ENCODE data around the gene NANOS1.
A peak's percentile ranks its signal among the peaks of the same experiment; 100 is the strongest.

The NANOS1 gene, protein sequence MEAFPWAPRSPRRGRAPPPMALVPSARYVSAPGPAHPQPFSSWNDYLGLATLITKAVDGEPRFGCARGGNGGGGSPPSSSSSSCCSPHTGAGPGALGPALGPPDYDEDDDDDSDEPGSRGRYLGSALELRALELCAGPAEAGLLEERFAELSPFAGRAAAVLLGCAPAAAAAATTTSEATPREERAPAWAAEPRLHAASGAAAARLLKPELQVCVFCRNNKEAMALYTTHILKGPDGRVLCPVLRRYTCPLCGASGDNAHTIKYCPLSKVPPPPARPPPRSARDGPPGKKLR

DNA sequence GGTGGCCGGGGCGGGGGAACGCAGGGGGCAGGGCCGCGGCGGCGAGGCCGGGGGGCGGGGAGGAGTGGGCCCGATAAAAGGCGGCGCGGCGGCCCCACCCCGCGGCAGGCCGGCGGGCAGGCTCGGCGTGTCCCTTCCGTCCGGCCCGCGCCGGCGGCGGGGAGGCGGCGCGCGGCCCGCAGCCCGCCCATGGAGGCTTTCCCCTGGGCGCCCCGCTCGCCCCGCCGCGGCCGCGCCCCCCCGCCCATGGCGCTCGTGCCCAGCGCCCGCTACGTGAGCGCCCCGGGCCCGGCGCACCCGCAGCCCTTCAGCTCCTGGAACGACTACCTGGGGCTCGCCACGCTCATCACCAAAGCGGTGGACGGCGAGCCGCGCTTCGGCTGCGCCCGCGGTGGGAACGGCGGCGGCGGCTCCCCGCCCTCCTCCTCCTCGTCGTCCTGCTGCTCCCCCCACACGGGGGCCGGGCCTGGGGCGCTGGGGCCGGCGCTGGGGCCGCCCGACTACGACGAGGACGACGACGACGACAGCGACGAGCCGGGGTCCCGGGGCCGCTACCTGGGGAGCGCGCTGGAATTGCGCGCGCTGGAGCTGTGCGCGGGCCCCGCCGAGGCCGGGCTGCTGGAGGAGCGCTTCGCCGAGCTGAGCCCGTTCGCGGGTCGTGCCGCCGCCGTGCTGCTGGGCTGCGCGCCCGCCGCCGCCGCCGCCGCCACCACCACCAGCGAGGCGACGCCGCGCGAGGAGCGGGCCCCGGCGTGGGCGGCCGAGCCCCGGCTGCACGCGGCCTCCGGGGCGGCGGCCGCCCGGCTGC lies at the start of gene NANOS1:
Gene NANOS1 (plus strand): TSS at position 102 of the 808 bp plus-strand sequence. CDS start 88 bp downstream, at position 190.
- peak within 1 kb of the TSS; percentile 55 for H3K4me3 ChIP-seq (ENCODE audit: low read length)
- no peak for DNase-seq (ENCODE audit: low read depth)
- TF ChIP-seq, protein P1, sequence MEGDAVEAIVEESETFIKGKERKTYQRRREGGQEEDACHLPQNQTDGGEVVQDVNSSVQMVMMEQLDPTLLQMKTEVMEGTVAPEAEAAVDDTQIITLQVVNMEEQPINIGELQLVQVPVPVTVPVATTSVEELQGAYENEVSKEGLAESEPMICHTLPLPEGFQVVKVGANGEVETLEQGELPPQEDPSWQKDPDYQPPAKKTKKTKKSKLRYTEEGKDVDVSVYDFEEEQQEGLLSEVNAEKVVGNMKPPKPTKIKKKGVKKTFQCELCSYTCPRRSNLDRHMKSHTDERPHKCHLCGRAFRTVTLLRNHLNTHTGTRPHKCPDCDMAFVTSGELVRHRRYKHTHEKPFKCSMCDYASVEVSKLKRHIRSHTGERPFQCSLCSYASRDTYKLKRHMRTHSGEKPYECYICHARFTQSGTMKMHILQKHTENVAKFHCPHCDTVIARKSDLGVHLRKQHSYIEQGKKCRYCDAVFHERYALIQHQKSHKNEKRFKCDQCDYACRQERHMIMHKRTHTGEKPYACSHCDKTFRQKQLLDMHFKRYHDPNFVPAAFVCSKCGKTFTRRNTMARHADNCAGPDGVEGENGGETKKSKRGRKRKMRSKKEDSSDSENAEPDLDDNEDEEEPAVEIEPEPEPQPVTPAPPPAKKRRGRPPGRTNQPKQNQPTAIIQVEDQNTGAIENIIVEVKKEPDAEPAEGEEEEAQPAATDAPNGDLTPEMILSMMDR (conservative IDR thresholded peaks at IDR 0.05; ENCODE audit: low read depth, low read length) = no peak

DNA sequence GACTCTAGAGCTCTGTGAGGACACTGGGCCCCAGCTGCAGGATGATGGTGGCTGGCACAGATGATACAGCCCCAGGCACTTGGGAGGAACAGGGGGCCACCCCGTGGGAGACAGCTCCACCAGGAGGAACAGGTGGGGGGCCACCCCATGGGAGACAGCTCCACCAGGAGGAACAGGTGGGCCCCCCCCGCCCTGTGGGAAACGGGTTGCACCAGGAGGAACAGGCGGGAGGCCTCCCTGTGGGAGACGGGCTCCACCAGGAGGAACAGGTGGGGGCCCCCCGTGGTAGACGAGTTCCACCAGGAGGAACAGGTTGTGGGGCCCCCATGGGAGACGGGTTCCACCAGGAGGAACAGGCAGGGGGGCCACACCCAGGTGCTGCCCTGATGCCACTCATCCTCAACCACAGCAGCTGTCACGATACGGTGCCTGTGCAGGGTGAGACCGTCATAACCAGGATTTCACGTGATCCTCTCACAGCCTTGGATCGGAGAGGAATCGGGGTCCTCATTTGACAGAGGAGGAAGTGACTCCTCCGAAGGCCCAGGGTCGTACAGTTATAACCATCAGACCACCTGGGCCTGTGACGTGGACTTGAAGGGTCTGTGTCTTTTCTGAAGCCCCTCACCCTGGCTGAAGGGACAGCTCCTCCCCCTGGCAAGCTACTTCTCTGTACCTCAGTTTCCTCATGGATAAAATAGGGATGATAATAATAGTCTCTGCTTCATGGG lies 49.2 kb upstream of the NANOS1 start:
- TF ChIP-seq, protein P1 (conservative IDR thresholded peaks at IDR 0.05; ENCODE audit: low read depth, low read length) = no peak

DNA sequence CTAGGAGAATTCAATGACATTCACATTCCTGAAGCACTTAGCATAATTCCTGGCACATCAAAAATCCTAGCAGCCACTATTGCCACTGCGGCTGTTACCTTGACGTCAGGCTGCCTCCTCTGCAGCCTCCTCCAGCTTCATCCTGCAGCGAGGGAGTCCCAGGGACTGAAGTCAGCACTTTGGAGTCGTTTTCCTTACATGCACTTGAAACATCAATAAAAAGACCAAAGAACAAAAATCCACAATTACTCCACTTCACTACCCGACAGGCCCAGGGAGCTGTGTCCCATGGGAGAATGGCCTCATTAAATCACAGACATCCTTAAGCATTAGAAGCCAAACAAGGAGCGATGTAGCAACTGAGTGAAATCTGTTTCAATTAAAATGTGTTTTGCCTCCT lies 48.6 kb upstream of the NANOS1 start:
- no peak overlapping the region for H3K4me3 ChIP-seq (ENCODE audit: low read length)
- DNase-seq (ENCODE audit: low read depth) = no peak
- TF ChIP-seq, protein P1 (conservative IDR thresholded peaks at IDR 0.05; ENCODE audit: low read depth, low read length) = no peak

More for the DNA sequence above, 49.2 kb upstream of the NANOS1 start:
- no peak overlapping the region for H3K4me3 ChIP-seq (ENCODE audit: low read length)
- DNase-seq (ENCODE audit: low read depth) = no peak

DNA sequence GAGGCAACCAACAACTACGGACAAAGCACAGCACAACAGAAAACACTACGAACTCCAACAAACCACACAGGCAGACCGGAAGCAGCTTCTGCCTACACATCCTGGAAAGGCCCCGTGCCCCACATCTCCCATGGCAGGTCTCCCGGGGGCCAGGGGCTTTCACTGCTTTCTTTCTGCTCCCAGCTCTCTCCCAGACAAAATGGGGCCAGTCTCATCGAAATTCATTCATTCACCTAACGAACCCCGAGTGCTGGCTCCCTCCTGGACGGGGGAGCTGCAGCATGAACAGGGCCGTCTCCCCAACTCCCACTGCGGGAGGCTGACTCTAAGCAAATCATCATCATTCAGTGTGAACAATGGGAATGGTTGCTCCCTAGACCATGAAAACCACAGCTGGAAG lies 47.6 kb upstream of the NANOS1 start:
- no peak overlapping the region for H3K4me3 ChIP-seq (ENCODE audit: low read length)
- TF ChIP-seq, protein P1 (conservative IDR thresholded peaks at IDR 0.05; ENCODE audit: low read depth, low read length) = no peak
- no peak for DNase-seq (ENCODE audit: low read depth)

DNA sequence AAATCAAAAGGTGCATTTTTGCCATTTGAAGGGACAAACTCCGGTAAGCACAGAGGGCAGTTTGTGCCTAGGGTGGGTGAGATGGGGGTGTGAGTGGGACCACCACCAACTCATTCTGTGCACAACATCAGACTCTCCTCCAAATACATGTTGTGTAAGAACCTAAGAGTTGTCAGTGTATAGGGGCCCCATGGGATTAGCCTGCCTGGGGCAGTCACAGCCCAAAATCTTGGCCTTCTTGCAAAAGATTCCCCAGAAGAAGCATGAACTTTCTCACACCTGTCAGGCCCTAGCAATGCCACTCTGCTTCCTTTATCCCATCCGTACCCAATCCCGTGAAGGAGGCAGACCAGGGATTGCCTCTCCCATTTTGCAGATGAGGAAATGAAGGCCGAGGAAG lies 47.1 kb upstream of the NANOS1 start:
- TF ChIP-seq, protein P1 (conservative IDR thresholded peaks at IDR 0.05; ENCODE audit: low read depth, low read length) = no peak
- no peak overlapping the region for H3K4me3 ChIP-seq (ENCODE audit: low read length)
- no peak for DNase-seq (ENCODE audit: low read depth)

DNA sequence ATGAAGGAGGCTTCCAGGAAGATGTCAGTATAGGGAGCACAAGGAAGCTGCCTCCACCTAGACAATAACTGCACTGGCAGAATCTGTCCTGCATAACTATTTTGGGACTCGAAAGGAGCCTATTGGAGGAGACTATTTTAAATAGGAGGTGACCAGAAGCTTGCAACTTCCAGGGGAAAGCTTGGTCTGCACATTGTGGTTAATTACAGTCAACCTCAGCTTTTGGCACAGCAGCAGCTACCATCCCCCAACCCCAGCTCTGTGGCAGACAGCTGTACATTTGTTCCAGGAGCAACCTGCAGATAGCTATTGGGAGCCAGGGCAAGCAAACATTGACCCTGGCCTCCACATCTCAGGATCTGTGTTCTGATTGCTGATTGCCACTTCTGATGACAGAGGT lies 46.3 kb upstream of the NANOS1 start:
- H3K4me3 ChIP-seq (ENCODE audit: low read length) = no peak overlapping the region
- DNase-seq (ENCODE audit: low read depth) = no peak
- TF ChIP-seq, protein P1 (conservative IDR thresholded peaks at IDR 0.05; ENCODE audit: low read depth, low read length) = no peak

Measured in retinal pigment epithelial cell (primary cell).